Gastroesophageal sphincter (tissue), 3 donors: ENCODE data around the gene DMBT1.

Source experiments
- CTCF ChIP-seq, 4 experiments: fragments of 200-600 bp in 2 of 4; fragments of 450-650 bp in 2 of 4; sonication (generic) in 1 of 4; IDR thresholded peaks; one replicate each; pipeline ENCODE4 v1.5.1; 2017 to 2019; ENCODE audit warnings: antibody characterized with exemption in 4 of 4, mild to moderate bottlenecking in 2 of 4, moderate library complexity in 2 of 4
- POLR2AphosphoS5 ChIP-seq: sonication (generic); formaldehyde crosslinking; IDR thresholded peaks from one replicate; pipeline ENCODE4 v1.6.1; 2017; ENCODE audit warnings: antibody characterized with exemption

- TF ChIP-seq CTCF (IDR thresholded peaks at IDR 0.05) (no peak), POLR2AphosphoS5 (no peak)
Measured at GRCh38 chr10:122570920-122571319, 10.4 kb downstream of the DMBT1 start.
